ENCODE results near the gene SERGEF. TPM values are rescaled to one million over a fixed set of nuclear protein-coding genes. Genes with fewer than 3 reads are reported as not detected.

The SERGEF gene
- total and polyA plus RNA-seq, 2 of the 13 experiments (the other 11 are each of a cell fraction or from before 2014, with no cell fraction given): 54.5 to 114 TPM

- no TSS peak for BruUV-seq (replicated peaks)
- Histone ChIP-seq H3K79me2 (ENCODE audit: insufficient read depth, low read length) (no peaks in the 10 kb centered on the region), H2AFZ (ENCODE audit: low read length) (no peak overlapping the region), H3K9ac (ENCODE audit: insufficient read depth, low read depth, low read length) (no peak overlapping the region), H3K4me3 (replicated peaks in 1 of 3; ENCODE audit: insufficient read depth in 1 of 3, low read depth in 2 of 3, low read length in 3 of 3) (no peak overlapping the region), H4K20me1 (ENCODE audit: insufficient read depth, low read length) (no peaks in the 10 kb centered on the region), H3K27me3 (ENCODE audit: control insufficient read depth in 1 of 2, insufficient read depth in 2 of 2, low read length in 2 of 2) (peaks cover 0 to 2% of the 10 kb centered on the region in 2 experiments; a peak in 1 of 5 replicates), H3K9me3 (ENCODE audit: low read length) (no peaks in the 10 kb centered on the region), H3K36me3 (replicated peaks in 1 of 2; ENCODE audit: control insufficient read depth in 1 of 2, insufficient read depth in 2 of 2, low read length in 2 of 2) (no peaks in the 10 kb centered on the region; a peak in 1 of 5 replicates), H3K4me2 (ENCODE audit: low read depth, low read length) (no peak overlapping the region), H3K27ac (ENCODE audit: extremely low read length, insufficient read depth, low read length) (no peak overlapping the region), H3K4me1 (ENCODE audit: insufficient read depth, low read length) (peaks cover 31% of the 10 kb centered on the region)
- no peak for TF ChIP-seq GLMP (CRISPR knock-in tag; IDR thresholded peaks at IDR 0.05; ENCODE audit: borderline replicate concordance)
- TF ChIP-seq, protein P1, sequence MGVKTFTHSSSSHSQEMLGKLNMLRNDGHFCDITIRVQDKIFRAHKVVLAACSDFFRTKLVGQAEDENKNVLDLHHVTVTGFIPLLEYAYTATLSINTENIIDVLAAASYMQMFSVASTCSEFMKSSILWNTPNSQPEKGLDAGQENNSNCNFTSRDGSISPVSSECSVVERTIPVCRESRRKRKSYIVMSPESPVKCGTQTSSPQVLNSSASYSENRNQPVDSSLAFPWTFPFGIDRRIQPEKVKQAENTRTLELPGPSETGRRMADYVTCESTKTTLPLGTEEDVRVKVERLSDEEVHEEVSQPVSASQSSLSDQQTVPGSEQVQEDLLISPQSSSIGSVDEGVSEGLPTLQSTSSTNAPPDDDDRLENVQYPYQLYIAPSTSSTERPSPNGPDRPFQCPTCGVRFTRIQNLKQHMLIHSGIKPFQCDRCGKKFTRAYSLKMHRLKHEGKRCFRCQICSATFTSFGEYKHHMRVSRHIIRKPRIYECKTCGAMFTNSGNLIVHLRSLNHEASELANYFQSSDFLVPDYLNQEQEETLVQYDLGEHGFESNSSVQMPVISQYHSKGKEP (CRISPR knock-in tag; IDR thresholded peaks at IDR 0.05): no peak
- TF ChIP-seq ZNF326 (CRISPR knock-in tag; IDR thresholded peaks at IDR 0.05; ENCODE audit: borderline replicate concordance): no peak
- no peak for TF ChIP-seq KAT8 (CRISPR knock-in tag; IDR thresholded peaks at IDR 0.05)
- TF ChIP-seq MBD4 (IDR thresholded peaks at IDR 0.05; ENCODE audit: borderline replicate concordance, low read length): no peak
- no peak for TF ChIP-seq FOSL1 (CRISPR knock-in tag; IDR thresholded peaks at IDR 0.05; ENCODE audit: borderline replicate concordance)
- TF ChIP-seq RFX3 (CRISPR knock-in tag; IDR thresholded peaks at IDR 0.05): no peak
- TF ChIP-seq IRF1 (CRISPR knock-in tag; IDR thresholded peaks at IDR 0.05; ENCODE audit: low read depth): no peak
- no peak for TF ChIP-seq BORCS8-MEF2B (CRISPR knock-in tag; IDR thresholded peaks at IDR 0.05)
- ATAC-seq: no peak
- 75% methylated on average over 9 of the region's 18 CpGs for WGBS (ENCODE audit: low lambda C conversion rate)
- intact Hi-C loops (cut with micrococcal nuclease; ENCODE audit: unreplicated experiment): no loop called here
- ChIA-PET POLR2A (no interaction called here), CTCF (ENCODE audit: low intra/inter-chr PET ratio, low total read pairs) (no interaction called here)
- no peak for FAIRE-seq
- no peak for DNase-seq (ENCODE audit: low spot score)
- in situ Hi-C loops (cut with HindIII; ENCODE audit: extremely low pct_ligation_motif_present, low pct_unique_long_range_greater_than_20kb): no loop called here
Measured at GRCh38 chr11:17775507-17776211, 237.2 kb downstream of the SERGEF start.
